ENCODE results near the gene ZNF646.

GRCh38 chr16:31043898-31044481 lies 30.2 kb upstream of the ZNF646 start:
- TF ChIP-seq CTCF (conservative IDR thresholded peaks at IDR 0.05) (no peak), ZFX (IDR thresholded peaks at IDR 0.05) (no peak)
